ENCODE measurements around the gene RAPGEF6.

The RAPGEF6 gene

GRCh38 chr5:131570757-131571156 lies 64.3 kb downstream of the RAPGEF6 start:
- DNase-seq (ENCODE audit: low read depth in 1 of 2, low spot score in 1 of 2) = no peak
- Histone ChIP-seq H3K27me3 (ENCODE audit: insufficient read depth, poor library complexity, severe bottlenecking) (no peaks in the 10 kb centered on the region), H3K27ac (replicated peaks) (no peak overlapping the region), H3K4me3 (replicated peaks; ENCODE audit: insufficient read depth, low read length) (no peak overlapping the region)
- TF ChIP-seq REST (IDR thresholded peaks at IDR 0.05; ENCODE audit: insufficient replicate concordance, low read depth) (no peak), CTCF (IDR thresholded peaks at IDR 0.05; ENCODE audit: insufficient read depth, low read length) (no peak), POLR2AphosphoS5 (IDR thresholded peaks at IDR 0.05; ENCODE audit: low read depth) (no peak), SPI1 (IDR thresholded peaks at IDR 0.05; ENCODE audit: borderline replicate concordance, low read depth) (no peak), GABPA (IDR thresholded peaks at IDR 0.05; ENCODE audit: low read depth) (no peak)

- H3K27me3 ChIP-seq (ENCODE audit: insufficient read depth, poor library complexity, severe bottlenecking) = no peaks in the 10 kb centered on the region
- H3K4me3 ChIP-seq (replicated peaks; ENCODE audit: insufficient read depth, low read length) = no peak overlapping the region
- H3K27ac ChIP-seq (replicated peaks) = no peak overlapping the region
- no peak for TF ChIP-seq CTCF (IDR thresholded peaks at IDR 0.05; ENCODE audit: insufficient read depth, low read length)
- TF ChIP-seq REST (IDR thresholded peaks at IDR 0.05; ENCODE audit: insufficient replicate concordance, low read depth) = no peak
- TF ChIP-seq GABPA (IDR thresholded peaks at IDR 0.05; ENCODE audit: low read depth) = no peak
- no peak for TF ChIP-seq SPI1 (IDR thresholded peaks at IDR 0.05; ENCODE audit: borderline replicate concordance, low read depth)
- no peak for TF ChIP-seq POLR2AphosphoS5 (IDR thresholded peaks at IDR 0.05; ENCODE audit: low read depth)
- no peak for DNase-seq (ENCODE audit: low read depth in 1 of 2, low spot score in 1 of 2)
These were observed 70.8 kb downstream of the RAPGEF6 start for GRCh38 chr5:131564229-131564652.

- TF ChIP-seq GABPA (IDR thresholded peaks at IDR 0.05; ENCODE audit: low read depth) = no peak
- no peak for TF ChIP-seq REST (IDR thresholded peaks at IDR 0.05; ENCODE audit: insufficient replicate concordance, low read depth)
- no peak for TF ChIP-seq POLR2AphosphoS5 (IDR thresholded peaks at IDR 0.05; ENCODE audit: low read depth)
- no peak for TF ChIP-seq CTCF (IDR thresholded peaks at IDR 0.05; ENCODE audit: insufficient read depth, low read length)
- TF ChIP-seq SPI1 (IDR thresholded peaks at IDR 0.05; ENCODE audit: borderline replicate concordance, low read depth) = no peak
- H3K27me3 ChIP-seq (ENCODE audit: insufficient read depth, poor library complexity, severe bottlenecking) = no peaks in the 10 kb centered on the region
- no peak overlapping the region for H3K27ac ChIP-seq (replicated peaks)
- DNase-seq (ENCODE audit: low read depth in 1 of 2, low spot score in 1 of 2) = no peak
- no peak overlapping the region for H3K4me3 ChIP-seq (replicated peaks; ENCODE audit: insufficient read depth, low read length)
These were observed 71.4 kb downstream of the RAPGEF6 start for GRCh38 chr5:131563434-131564228.
